ENCODE data around the gene HEG1. TPM values are rescaled to one million over a fixed set of nuclear protein-coding genes. Genes with fewer than 3 reads are reported as not detected.

The HEG1 gene
- total and polyA plus RNA-seq, 2 of the 8 experiments (the other 6 are each of a cell fraction or from before 2014, with no cell fraction given): 5.3 to 9.7 TPM

DNA sequence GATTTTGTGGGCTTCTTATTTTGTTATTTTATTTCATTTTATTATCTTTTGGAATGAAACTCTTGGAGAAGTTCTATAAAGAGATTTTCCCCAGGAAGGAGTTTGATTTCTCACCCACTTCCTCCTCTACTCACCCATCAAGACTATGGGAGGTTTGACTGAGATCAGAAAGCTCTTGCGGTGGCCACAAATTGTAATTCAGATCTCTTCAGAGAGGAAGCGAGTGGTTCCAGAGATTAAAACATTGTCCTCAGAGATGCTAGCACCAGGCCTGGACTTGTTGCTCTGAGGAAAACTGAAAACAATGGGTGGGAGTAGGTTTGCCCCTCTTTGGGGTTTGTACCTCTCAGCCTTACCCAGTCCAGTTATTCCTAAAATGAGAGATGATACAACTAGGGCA lies 113.2 kb downstream of the HEG1 start:
- Histone ChIP-seq H2AK5ac (ENCODE audit: low read depth, low read length) (no peak overlapping the region), H2BK20ac (ENCODE audit: low read length) (no peak overlapping the region), H3K27me3 (replicated peaks in 1 of 4; ENCODE audit: control insufficient read depth in 3 of 4, extremely low read depth in 1 of 4, insufficient read depth in 3 of 4, low read length in 3 of 4) (no peaks in the 10 kb centered on the region), H3K14ac (ENCODE audit: insufficient read length) (no peak overlapping the region), H3K79me2 (ENCODE audit: control insufficient read depth in 1 of 2, insufficient read depth in 2 of 2, low read length in 2 of 2) (no peaks in the 10 kb centered on the region), H2BK12ac (ENCODE audit: low read depth, low read length) (no peak overlapping the region), H3K56ac (replicated peaks; ENCODE audit: insufficient read length, low read depth, low read length) (no peak overlapping the region), H2AFZ (ENCODE audit: low read length) (no peak overlapping the region), H3K18ac (ENCODE audit: extremely low read depth, low read length) (no peak overlapping the region), H4K91ac (replicated peaks; ENCODE audit: insufficient read length, low read length) (no peak overlapping the region), H3K4ac (replicated peaks; ENCODE audit: insufficient read length, low read depth, low read length) (no peak overlapping the region), H4K5ac (ENCODE audit: insufficient read length, low read depth, low read length) (no peak overlapping the region), H3K36me3 (ENCODE audit: control insufficient read depth in 2 of 4, insufficient read depth in 4 of 4, low read length in 3 of 4) (no peaks in the 10 kb centered on the region), H2BK120ac (replicated peaks; ENCODE audit: low read depth, low read length) (no peak overlapping the region), H3K4me2 (ENCODE audit: insufficient read depth in 1 of 2, low read depth in 2 of 2, low read length in 2 of 2) (no peak overlapping the region), H4K8ac (ENCODE audit: extremely low read depth, insufficient read depth, low read length) (no peak overlapping the region), H3K4me3 (ENCODE audit: extremely low read depth in 1 of 4, insufficient read depth in 2 of 4, low read depth in 3 of 4, low read length in 4 of 4) (no peak overlapping the region), H3K4me1 (replicated peaks in 1 of 4; ENCODE audit: control insufficient read depth in 3 of 4, insufficient read depth in 4 of 4, low read length in 3 of 4) (no peaks in the 10 kb centered on the region), H3K79me1 (ENCODE audit: low read depth, low read length) (no peaks in the 10 kb centered on the region), H2BK15ac (ENCODE audit: low read length) (no peak overlapping the region), H3K9ac (replicated peaks in 1 of 4; ENCODE audit: extremely low read depth in 1 of 4, low read depth in 3 of 4, low read length in 3 of 4) (no peak overlapping the region), H3K9me3 (ENCODE audit: insufficient read depth in 2 of 2, low read depth in 1 of 2, low read length in 1 of 2) (no peaks in the 10 kb centered on the region), H3K27ac (ENCODE audit: low read depth, low read length) (no peak overlapping the region), H3K23ac (ENCODE audit: insufficient read length) (no peak overlapping the region), H3K23me2 (ENCODE audit: low read depth, low read length) (no peaks in the 10 kb centered on the region), H4K20me1 (replicated peaks in 1 of 2; ENCODE audit: control insufficient read depth in 1 of 2, insufficient read depth in 2 of 2, low read length in 2 of 2) (no peaks in the 10 kb centered on the region), H2BK5ac (ENCODE audit: low read depth, low read length) (no peak overlapping the region)
- ChIA-PET CTCF (ENCODE audit: partially characterized antibody) (interaction anchor here (13.8 kb wide), 1 partner anchor 18 kb away, joined by 126 read pairs; no protein-coding TSS in a partner anchor), POLR2A (ENCODE audit: partially characterized antibody) (no interaction called here)
- DNase-seq (ENCODE audit: low read depth in 1 of 2, low spot score in 2 of 2) (no peak), FAIRE-seq (no peak)
- TF ChIP-seq BACH1 (IDR thresholded peaks at IDR 0.05; ENCODE audit: low read length): no peak
- TF ChIP-seq CHD1 (IDR thresholded peaks at IDR 0.05; ENCODE audit: low read depth, low read length): no peak
- TF ChIP-seq, protein P1, sequence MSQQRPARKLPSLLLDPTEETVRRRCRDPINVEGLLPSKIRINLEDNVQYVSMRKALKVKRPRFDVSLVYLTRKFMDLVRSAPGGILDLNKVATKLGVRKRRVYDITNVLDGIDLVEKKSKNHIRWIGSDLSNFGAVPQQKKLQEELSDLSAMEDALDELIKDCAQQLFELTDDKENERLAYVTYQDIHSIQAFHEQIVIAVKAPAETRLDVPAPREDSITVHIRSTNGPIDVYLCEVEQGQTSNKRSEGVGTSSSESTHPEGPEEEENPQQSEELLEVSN (IDR thresholded peaks at IDR 0.05): no peak
- TF ChIP-seq YY1 (IDR thresholded peaks at IDR 0.05; ENCODE audit: low read depth, low read length): no peak
- TF ChIP-seq FOSL1 (IDR thresholded peaks at IDR 0.05; ENCODE audit: insufficient read depth, low read depth, low read length): no peak
- no peak for TF ChIP-seq RAD21 (IDR thresholded peaks at IDR 0.05 in 1 of 2, conservative IDR thresholded peaks at IDR 0.05 in 1 of 2; ENCODE audit: low read depth in 2 of 2, low read length in 2 of 2)
- WGBS, 2 experiments (ENCODE audit: extremely low coverage in 1 of 2, insufficient coverage in 1 of 2, insufficient read length in 1 of 2, insufficient replicate concordance in 2 of 2, low coverage in 1 of 2, low lambda C conversion rate in 2 of 2, missing lambda C conversion rate in 1 of 2): 86% methylated on average over 2 of the region's 2 CpGs; no CpG with 5 or more reads in 1 of the 2 experiments

All from H1 (cell line).